Measurements from ENCODE around the gene CAPN15.

GRCh38 chr16:510066-510825, 17.3 kb upstream of the CAPN15 start:
- no peak for TF ChIP-seq CTCF (conservative IDR thresholded peaks at IDR 0.05; ENCODE audit: low read depth, low read length)
- TF ChIP-seq EZH2 (IDR thresholded peaks at IDR 0.05; ENCODE audit: low read length, unreplicated experiment) = no peak

Measured in PC-3 (cell line).